ENCODE results near the gene ZNF425.
A peak's percentile ranks its signal among the peaks of the same experiment; 100 is the strongest.
"Not testable (repeated sequence)": the region's sequence is repeated elsewhere in the genome, so short reads cannot be mapped to it uniquely, and the experiment has no call there.

The ZNF425 gene

GRCh38 chr7:149072438-149072775, 53.7 kb downstream of the ZNF425 start:
- no peak for DNase-seq

- peak; percentile 59 for DNase-seq
Observed at GRCh38 chr7:149071641-149072437, 54.3 kb downstream of the ZNF425 start.

DNA sequence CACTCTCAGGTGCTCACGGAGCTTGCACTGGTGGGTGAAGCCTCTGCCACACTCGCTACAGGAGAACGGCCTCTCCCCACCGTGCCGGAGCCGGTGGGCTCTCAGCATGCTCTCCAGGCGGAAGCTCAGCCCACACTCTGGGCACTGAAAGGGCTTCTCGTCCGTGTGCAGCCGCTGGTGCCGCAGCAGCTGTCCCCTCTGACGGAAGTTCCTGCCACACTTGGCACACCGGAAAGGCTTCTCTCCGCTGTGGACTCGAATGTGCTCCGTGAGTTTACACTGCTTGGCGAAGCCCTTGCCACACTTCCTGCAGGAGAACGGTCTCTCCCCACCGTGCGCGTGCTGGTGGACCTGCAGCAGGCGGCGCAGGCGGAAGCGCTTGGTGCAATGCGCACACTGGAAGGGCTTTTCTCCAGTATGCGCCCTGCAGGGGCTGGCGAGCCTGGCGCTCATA, 54.9 kb downstream of the ZNF425 start:
- DNase-seq, result no peak

DNA sequence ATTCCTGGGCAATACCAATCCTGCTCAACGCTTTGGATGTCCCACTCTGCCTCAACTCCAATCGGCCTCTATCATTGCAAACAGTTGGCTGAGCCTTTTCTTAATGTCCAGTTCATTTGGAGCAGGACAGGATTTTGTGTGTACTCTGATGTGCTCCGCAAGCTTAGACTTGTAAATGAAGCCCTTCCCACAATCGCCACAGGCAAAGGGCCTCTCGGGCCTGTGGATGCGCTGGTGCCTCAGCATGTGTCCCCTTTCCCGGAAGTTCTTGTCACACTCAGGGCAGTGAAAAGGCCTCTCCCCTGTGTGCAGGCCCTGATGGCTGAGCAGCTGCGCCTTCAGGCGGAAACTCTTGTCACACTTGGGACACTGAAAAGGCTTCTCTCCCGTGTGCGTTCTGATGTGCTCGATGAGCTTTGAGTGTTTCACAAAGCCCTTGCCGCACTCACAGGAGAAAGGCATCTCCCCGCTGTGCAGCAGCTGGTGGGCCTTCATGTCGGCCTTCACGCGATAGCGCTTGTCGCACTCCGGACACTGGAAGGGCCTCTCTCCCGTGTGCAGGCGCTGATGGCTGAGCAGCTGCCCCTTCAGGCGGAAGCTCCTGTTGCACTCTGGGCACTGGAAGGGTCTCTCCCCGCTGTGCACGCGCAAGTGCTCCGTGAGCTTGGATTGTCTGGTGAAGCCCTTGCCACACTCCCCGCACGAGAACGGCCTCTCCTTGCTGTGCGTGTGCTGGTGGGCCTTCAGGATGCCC, 55.6 kb downstream of the ZNF425 start:
- no peak for DNase-seq

DNA sequence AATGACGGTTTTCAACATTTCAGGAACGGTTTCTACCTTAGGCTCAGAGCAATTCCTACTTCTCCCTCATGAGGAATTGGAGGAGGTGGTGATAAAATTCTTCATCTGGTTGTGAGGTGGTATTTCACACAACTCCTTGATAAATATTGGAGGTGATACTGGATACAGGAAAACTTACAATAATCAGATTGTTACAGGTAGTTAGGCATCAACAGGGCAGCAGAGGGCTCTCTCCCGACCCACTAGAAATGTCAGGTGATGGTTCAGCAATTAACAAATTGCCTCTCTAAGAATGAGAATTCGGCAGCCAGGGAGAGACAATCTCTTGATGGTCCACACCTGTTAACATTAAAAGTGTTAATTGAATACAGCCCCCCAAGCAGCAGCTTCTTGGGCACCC, 58.3 kb downstream of the ZNF425 start:
- no peak for DNase-seq

GRCh38 chr7:149063476-149063875, 62.6 kb downstream of the ZNF425 start:
- DNase-seq, result no peak

GRCh38 chr7:149062217-149062899, 63.8 kb downstream of the ZNF425 start:
- DNase-seq, result not testable (repeated sequence)

GRCh38 chr7:149060156-149060555, 66.0 kb downstream of the ZNF425 start:
- DNase-seq, result no peak

- no peak for DNase-seq
Observed at GRCh38 chr7:149053885-149054284, 72.2 kb downstream of the ZNF425 start.

- DNase-seq, result no peak
Observed at GRCh38 chr7:149053384-149053783, 72.7 kb downstream of the ZNF425 start.

Data from CD4-positive, alpha-beta T cell treated with Interleukin-15 for 1 hour (primary cell).